SH-SY5Y (cell line): ENCODE data around the gene CPPED1.

Source experiments
- GATA2 ChIP-seq: IDR thresholded peaks from 2 replicates; pipeline ENCODE4 v1.6.1; 2011; ENCODE audit warnings: mild to moderate bottlenecking, low read depth, low read length
- GATA3 ChIP-seq: IDR thresholded peaks from 2 replicates; pipeline ENCODE4 v1.6.1; 2011; ENCODE audit warnings: low read depth, mild to moderate bottlenecking, low read length, moderate library complexity

Gene CPPED1

DNA sequence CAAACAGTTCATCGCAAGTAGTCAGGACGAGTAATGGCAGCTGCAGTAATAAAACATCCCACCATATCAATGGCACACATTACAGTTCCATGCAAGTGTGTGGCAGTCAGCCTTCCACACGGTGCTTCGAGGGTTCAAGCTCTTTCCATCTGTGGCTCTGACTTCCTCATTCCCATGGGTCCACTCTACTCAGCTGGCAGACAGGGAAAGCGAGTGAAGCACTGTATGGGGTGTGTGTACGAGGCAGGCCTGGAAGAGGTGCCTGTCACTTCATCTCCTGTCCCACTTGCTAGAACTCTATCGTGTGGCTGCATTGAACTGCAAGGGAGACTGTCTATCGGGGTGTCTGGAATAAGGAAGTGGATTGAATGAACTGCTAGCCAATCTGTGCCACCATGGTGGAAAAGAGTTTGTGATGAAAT, 160.6 kb downstream of the CPPED1 start:
- TF ChIP-seq GATA2: no peak
- TF ChIP-seq GATA3: no peak

- TF ChIP-seq GATA2 (no peak), GATA3 (no peak)
Observed at GRCh38 chr16:12639044-12639443, 164.6 kb downstream of the CPPED1 start.

GRCh38 chr16:12637002-12637401, 166.7 kb downstream of the CPPED1 start:
- TF ChIP-seq GATA2: no peak
- no peak for TF ChIP-seq GATA3

DNA sequence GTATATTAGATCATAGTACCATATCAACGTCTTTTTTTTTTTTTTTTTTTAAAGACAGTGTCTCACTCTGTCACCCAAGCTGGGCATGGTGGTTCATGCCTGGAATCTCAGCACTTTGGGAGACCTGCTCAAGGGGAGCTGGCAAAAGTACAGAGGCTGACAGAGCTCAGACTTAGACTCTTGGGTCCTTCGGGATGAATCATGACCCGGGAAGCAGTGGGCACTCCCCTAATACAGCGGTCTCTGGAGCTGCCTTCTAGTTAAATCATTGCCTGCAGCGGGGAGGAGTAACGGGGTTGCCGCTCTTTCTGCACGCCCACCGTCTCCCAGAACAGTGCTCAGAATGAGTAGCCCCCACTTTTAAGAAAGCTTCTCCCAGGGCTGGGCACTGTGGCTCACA, 174.4 kb downstream of the CPPED1 start:
- TF ChIP-seq GATA3 (no peak), GATA2 (no peak)

GRCh38 chr16:12628536-12628935, 175.2 kb downstream of the CPPED1 start:
- TF ChIP-seq GATA2: no peak
- no peak for TF ChIP-seq GATA3

GRCh38 chr16:12627394-12627793, 176.3 kb downstream of the CPPED1 start:
- no peak for TF ChIP-seq GATA3
- no peak for TF ChIP-seq GATA2

DNA sequence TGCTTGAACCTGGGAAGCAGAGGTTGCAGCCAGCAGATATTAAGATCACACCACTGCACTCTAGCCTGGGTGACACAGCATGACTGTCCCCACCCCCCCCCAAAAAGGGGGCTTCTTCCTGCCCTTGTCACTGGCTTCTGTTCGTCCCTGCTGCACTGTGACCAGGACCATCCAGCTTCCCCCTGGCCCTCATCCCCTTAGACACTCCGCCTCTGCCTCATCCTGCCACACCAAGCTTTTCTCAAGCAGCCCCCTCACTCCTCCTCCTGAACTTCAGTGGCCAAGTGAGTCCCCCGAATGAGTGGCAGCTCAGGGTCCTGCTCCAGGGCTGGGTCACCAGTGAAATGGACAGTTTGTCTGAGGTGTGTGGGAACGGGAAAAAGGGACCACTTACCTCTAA, 177.3 kb downstream of the CPPED1 start:
- TF ChIP-seq GATA2: no peak
- no peak for TF ChIP-seq GATA3

GRCh38 chr16:12625716-12626115, 178.0 kb downstream of the CPPED1 start:
- TF ChIP-seq GATA3 (no peak), GATA2 (no peak)

- TF ChIP-seq GATA2: no peak
- no peak for TF ChIP-seq GATA3
Observed at GRCh38 chr16:12625068-12625467, 178.6 kb downstream of the CPPED1 start.

DNA sequence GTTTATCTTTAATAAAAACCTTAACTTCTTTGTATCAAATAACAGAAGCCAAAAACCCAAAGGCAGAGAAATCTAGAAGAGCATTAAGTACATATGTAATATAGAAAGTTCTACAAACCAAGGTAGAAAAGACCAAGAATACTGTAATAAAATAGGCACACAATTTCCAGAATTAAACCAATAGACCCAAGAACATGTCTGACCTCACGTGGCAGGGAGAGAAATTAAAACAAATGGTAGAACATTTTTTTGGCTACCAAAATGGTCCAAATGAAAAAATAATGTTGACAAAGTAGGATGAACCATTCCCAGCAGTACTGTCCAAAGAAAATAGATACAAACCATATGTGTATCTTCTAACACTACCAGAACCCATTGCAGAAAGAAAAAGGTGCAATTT, 183.5 kb downstream of the CPPED1 start:
- TF ChIP-seq GATA3 (no peak), GATA2 (no peak)

DNA sequence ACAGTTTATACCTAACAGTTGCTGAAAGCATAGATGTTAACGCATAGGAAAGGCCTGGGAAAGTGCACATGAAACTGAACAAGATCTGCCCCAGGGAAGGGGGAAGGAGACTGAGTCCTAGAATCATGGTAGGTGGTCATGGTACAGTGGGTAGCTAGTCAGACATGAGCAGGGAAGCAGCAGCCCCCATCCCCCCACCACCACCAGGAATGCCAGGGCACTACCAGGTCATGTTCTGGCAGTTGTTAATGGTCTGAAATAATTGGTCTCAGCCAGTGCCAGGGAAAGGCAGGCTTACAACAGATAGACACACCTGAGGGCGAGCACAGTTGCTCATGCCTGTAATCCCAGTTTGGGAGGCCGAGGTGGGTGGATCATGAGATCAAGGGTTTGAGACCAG, 185.2 kb downstream of the CPPED1 start:
- no peak for TF ChIP-seq GATA2
- no peak for TF ChIP-seq GATA3

DNA sequence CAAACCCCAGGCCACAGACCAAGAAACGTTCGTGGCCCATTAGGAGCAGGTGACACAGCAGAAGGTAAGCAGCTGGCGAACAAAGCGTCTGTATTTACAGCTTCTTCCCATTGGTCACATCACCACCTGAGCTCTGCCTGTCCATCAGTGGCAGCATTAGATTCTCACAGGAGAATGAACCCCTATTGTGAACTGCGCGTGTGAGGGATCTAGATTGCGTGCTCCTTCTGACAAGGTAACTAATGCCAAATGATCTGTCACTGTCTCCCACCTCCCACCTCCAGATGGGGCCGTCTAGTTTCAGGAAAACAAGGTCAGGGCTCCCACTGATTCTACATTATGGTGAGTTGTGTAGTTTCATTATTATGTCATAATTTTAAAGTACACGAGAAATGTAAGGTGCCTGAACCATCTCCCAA, 186.3 kb downstream of the CPPED1 start:
- TF ChIP-seq GATA2 (no peak), GATA3 (no peak)

DNA sequence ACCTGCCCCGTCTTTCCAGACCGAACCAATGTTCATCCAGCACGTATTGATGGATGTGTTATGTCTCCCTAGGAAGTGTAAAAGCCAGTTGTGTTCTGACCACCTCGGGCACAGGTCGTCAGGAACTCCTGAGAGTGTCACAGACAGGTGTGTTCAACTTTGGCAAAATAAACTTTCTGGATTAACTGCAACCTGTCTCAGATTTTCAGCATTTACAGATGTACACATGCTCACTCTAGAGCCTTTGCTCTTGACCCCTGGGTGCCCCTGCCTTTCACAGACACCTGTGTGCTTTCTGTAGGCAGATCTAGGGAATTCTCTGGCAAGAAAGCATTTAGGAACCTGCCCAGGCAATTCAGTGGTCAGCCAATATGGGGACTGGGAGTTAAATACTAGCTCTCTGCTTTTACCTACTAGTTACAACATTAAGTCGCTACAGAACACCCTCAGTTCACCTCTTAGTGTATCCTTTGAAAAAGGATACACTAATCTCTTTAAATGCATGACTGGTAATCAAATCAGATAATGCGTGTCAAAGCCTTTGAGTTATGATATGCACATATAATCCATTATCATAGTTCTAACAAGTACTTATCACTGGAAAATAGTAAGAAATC, 188.9 kb downstream of the CPPED1 start:
- TF ChIP-seq GATA2: no peak
- TF ChIP-seq GATA3: no peak

- no peak for TF ChIP-seq GATA2
- no peak for TF ChIP-seq GATA3
Observed at GRCh38 chr16:12613992-12614661, 189.6 kb downstream of the CPPED1 start.

DNA sequence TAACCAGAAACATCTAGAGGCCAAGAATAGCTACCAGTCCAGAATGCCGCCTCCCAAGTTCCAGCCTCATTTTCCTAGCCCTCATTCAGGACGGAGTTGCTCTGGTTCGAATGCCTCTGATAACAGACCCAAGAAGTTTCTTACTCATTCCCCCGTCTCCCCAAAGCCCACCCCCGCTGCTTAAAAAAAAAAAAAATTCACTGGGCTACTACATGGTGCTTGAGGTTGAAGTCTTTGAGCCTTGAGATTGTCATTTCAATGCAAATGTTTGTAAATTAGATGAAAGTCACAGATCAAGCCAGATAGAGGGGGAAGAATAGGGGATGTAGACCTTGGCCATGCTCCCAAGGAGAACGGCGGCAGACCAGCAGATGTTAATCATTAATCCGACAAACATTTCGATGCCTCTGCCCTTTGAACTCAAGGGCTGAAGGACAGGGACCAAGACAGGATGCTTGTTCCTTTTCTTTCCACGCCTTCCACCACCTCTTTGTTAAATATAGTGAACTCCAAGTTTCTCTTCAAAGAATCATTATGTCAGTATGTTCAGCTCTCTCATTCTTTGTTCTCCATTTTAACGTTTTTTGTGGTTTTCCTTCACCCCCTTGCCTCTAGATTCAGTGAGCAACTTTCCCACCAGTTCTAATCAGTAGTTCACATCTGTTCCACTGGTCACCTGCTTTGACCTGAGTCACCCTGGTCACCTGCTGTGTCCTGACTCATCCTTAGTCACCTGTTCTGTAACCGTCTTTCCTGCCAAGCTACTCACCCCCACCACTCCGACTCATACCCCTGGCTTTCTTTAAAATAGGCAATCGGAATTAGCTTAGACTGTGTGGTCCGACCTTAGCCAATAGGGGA, 190.3 kb downstream of the CPPED1 start:
- TF ChIP-seq GATA3 (no peak), GATA2 (no peak)
